NCI-H82 treated with DMSO at 0.1 percent for 48 hours (cell line): Measurements from ENCODE around the gene ARFGAP2.
"Not testable (repeated sequence)": the region's sequence is repeated elsewhere in the genome, so short reads cannot be mapped to it uniquely, and the experiment has no call there.

Experiments used
- DNase-seq: peaks from one replicate; lab custom pipeline; 2025; ENCODE audit not compliant: unreplicated experiment; lab: John Stamatoyannopoulos, UW

Gene ARFGAP2

GRCh38 chr11:47149782-47150181, 26.9 kb downstream of the ARFGAP2 start:
- DNase-seq = no peak

- no peak for DNase-seq
These were observed 27.7 kb downstream of the ARFGAP2 start for GRCh38 chr11:47148903-47149531.

- no peak for DNase-seq
These were observed 28.4 kb downstream of the ARFGAP2 start for GRCh38 chr11:47148270-47148669.

GRCh38 chr11:47147681-47148080, 29.0 kb downstream of the ARFGAP2 start:
- DNase-seq = no peak

GRCh38 chr11:47147250-47147649, 29.4 kb downstream of the ARFGAP2 start:
- DNase-seq = no peak

GRCh38 chr11:47144541-47144940, 32.1 kb downstream of the ARFGAP2 start:
- DNase-seq = no peak

- DNase-seq = no peak
These were observed 33.4 kb downstream of the ARFGAP2 start for GRCh38 chr11:47143322-47143721.

GRCh38 chr11:47139878-47140277, 36.8 kb downstream of the ARFGAP2 start:
- DNase-seq = no peak

GRCh38 chr11:47137476-47137875, 39.2 kb downstream of the ARFGAP2 start:
- no peak for DNase-seq

- no peak for DNase-seq
These were observed 39.8 kb downstream of the ARFGAP2 start for GRCh38 chr11:47136921-47137320.

- no peak for DNase-seq
These were observed 40.4 kb downstream of the ARFGAP2 start for GRCh38 chr11:47136327-47136726.

- DNase-seq = no peak
These were observed 43.7 kb downstream of the ARFGAP2 start for GRCh38 chr11:47132981-47133380.

GRCh38 chr11:47132490-47132889, 44.2 kb downstream of the ARFGAP2 start:
- DNase-seq = no peak

GRCh38 chr11:47131136-47131535, 45.5 kb downstream of the ARFGAP2 start:
- no peak for DNase-seq

- no peak for DNase-seq
These were observed 46.1 kb downstream of the ARFGAP2 start for GRCh38 chr11:47130543-47130942.

GRCh38 chr11:47127213-47127612, 49.5 kb downstream of the ARFGAP2 start:
- no peak for DNase-seq

GRCh38 chr11:47125083-47125482, 51.6 kb downstream of the ARFGAP2 start:
- DNase-seq = no peak

- no peak for DNase-seq
These were observed 52.0 kb downstream of the ARFGAP2 start for GRCh38 chr11:47124675-47125074.

GRCh38 chr11:47123094-47123493, 53.6 kb downstream of the ARFGAP2 start:
- DNase-seq = no peak

- no peak for DNase-seq
These were observed 54.9 kb downstream of the ARFGAP2 start for GRCh38 chr11:47121731-47122130.

GRCh38 chr11:47121056-47121455, 55.6 kb downstream of the ARFGAP2 start:
- peak; percentile 13 for DNase-seq

- DNase-seq = not testable (repeated sequence)
These were observed 57.6 kb downstream of the ARFGAP2 start for GRCh38 chr11:47118958-47119688.
